BE2C (cell line): ENCODE results near the gene ANKRD11.

ENCODE experiments used
- DNase-seq: peaks from one replicate; pipeline ENCODE4 v3.0.0-alpha.2; 2020
- H3K27me3 ChIP-seq: fragments of 250-450 bp; sonication (Bioruptor Pico); 2 replicates; pipeline ENCODE4 v1.5.1; 2020; ENCODE audit warnings: mild to moderate bottlenecking
- H3K36me3 ChIP-seq: fragments of 250-450 bp; sonication (Bioruptor Pico); 2 replicates; pipeline ENCODE4 v1.5.1; 2020; ENCODE audit warnings: mild to moderate bottlenecking
- H3K4me1 ChIP-seq: fragments of 250-450 bp; sonication (Bioruptor Pico); 2 replicates; pipeline ENCODE4 v1.5.1; 2020
- H3K4me3 ChIP-seq: 2 replicates; pipeline ENCODE4 v1.5.1; 2011; ENCODE audit warnings: low read depth, low read length
- H3K9me3 ChIP-seq: fragments of 250-450 bp; sonication (Bioruptor Pico); 2 replicates; pipeline ENCODE4 v1.5.1; 2020
- TF ChIP-seq, protein P1 (sequence below): IDR thresholded peaks from 2 replicates; pipeline ENCODE4 v1.5.1; 2012; ENCODE audit warnings: mild to moderate bottlenecking, low read depth, low read length

The ANKRD11 gene

DNA sequence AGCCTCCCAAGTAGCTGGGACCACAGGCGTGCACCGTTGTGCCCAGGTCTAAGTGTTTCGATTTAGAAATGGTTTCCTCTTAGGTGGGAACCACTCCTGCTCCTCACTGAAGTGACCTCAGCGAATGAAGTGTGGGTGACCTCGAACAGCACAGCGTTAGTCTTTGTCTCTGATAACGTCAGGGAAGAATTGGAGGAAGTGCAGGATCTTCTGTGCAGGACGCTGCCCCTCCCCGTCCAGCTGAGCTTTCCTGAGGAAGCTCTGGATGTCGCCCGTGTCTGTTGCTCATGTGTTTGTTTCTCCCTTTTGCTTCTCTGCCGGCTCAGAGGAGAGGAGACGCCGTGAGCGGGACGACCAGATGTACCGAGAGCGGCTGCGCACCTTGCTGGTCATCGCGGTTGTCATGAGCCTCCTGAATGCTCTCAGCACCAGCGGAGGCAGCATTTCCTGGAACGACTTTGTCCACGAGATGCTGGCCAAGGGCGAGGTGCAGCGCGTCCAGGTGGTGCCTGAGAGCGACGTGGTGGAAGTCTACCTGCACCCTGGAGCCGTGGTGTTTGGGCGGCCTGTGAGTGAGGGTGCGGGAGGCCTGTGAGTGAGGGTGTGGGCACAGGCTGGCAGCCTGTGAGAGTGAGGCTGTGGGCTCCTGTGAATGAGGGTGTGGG, 33.5 kb upstream of the ANKRD11 start:
- no peaks in the 10 kb centered on the region for H3K9me3 ChIP-seq
- H3K4me1 ChIP-seq: no peaks in the 10 kb centered on the region
- no peak for DNase-seq
- TF ChIP-seq, protein P1, sequence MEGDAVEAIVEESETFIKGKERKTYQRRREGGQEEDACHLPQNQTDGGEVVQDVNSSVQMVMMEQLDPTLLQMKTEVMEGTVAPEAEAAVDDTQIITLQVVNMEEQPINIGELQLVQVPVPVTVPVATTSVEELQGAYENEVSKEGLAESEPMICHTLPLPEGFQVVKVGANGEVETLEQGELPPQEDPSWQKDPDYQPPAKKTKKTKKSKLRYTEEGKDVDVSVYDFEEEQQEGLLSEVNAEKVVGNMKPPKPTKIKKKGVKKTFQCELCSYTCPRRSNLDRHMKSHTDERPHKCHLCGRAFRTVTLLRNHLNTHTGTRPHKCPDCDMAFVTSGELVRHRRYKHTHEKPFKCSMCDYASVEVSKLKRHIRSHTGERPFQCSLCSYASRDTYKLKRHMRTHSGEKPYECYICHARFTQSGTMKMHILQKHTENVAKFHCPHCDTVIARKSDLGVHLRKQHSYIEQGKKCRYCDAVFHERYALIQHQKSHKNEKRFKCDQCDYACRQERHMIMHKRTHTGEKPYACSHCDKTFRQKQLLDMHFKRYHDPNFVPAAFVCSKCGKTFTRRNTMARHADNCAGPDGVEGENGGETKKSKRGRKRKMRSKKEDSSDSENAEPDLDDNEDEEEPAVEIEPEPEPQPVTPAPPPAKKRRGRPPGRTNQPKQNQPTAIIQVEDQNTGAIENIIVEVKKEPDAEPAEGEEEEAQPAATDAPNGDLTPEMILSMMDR: no peak
- no peak overlapping the region for H3K4me3 ChIP-seq
- H3K27me3 ChIP-seq: no peaks in the 10 kb centered on the region
- peaks cover 62% of the 10 kb centered on the region for H3K36me3 ChIP-seq

DNA sequence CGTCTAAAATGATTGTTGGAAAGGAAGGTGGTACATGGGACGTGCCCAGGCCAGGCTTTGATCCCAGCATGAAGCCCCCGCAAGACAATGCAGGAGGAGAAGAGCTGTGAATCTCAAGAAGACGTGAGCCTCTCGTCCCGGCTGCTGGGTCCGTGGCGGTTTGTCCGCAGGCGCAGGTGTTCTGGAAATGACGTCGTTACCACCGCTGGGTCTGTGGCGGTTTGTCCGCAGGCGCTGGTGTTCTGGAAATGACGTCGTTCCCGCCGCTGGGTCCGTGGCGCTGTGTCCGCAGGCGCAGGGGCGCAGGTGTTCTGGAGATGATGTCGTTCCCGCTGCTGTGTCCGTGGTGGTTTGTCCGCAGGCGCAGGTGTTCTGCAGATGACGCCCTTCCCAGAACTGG, 31.9 kb upstream of the ANKRD11 start:
- no peak for DNase-seq
- H3K4me1 ChIP-seq: no peaks in the 10 kb centered on the region
- no peak overlapping the region for H3K4me3 ChIP-seq
- peaks cover 63% of the 10 kb centered on the region for H3K36me3 ChIP-seq
- H3K9me3 ChIP-seq: no peaks in the 10 kb centered on the region
- H3K27me3 ChIP-seq: no peaks in the 10 kb centered on the region
- TF ChIP-seq, protein P1: no peak

DNA sequence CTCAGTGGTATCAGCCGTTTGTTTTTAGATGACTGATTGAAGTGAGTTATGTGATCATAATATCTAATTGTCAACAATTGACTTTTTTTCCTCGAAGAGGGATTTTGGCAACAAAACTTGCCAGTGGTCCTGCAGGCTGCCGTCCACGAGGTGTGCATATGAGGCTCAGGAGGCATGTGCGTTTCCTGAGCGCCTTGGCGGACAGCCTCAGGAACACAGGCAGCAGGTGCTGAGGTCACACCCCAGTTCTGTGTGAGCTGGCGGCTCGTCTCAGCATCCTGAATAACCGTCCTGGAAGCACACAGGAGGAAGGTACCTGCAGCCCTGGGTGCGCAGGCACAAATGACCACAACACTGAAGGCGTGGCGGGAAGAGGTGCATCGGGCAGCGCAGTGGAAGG, 29.5 kb upstream of the ANKRD11 start:
- peaks cover 55% of the 10 kb centered on the region for H3K36me3 ChIP-seq
- DNase-seq: no peak
- H3K9me3 ChIP-seq: no peaks in the 10 kb centered on the region
- H3K4me1 ChIP-seq: no peaks in the 10 kb centered on the region
- H3K4me3 ChIP-seq: no peak overlapping the region
- H3K27me3 ChIP-seq: no peaks in the 10 kb centered on the region
- TF ChIP-seq, protein P1: no peak

DNA sequence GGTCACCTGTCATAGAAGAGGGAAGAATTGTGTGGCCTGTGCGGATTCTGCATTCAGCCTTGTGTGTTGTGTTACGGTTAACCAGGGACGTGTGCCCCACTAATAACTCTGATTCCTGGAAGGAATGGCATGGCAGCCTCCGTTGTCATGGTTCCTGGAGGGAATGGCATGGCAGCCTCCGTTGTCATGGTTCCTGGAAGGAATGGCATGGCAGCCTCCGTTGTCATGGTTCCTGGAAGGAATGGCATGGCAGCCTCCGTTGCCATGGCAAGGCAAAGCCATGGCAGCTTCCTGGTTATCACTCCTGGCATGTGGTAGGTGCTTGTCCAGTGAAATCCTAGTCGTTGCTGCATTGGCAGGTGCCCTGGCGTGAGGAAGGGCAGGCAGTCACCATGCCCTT, 26.8 kb upstream of the ANKRD11 start:
- no peak for DNase-seq
- Histone ChIP-seq H3K4me1 (no peaks in the 10 kb centered on the region), H3K27me3 (no peaks in the 10 kb centered on the region), H3K9me3 (no peaks in the 10 kb centered on the region), H3K4me3 (no peak overlapping the region), H3K36me3 (peaks cover 55% of the 10 kb centered on the region)
- TF ChIP-seq, protein P1: no peak

DNA sequence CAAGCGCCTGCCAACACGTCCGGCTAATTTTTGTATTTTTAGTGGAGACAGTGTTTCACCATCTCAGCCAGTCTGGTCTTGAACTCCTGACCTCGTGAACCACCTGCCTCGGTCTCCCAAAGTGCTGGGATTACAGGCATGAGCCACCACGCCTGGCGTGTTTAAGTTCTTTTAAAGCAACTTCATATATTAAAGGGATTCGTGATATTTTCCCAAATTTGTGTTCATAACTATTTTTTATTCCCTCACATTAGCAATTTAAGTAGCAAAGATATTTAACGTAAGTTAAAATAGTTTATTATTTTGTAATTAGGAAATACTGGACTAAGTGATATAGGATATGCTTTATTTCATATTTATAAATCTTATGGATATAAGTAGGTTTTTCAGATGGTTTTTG, 22.1 kb upstream of the ANKRD11 start:
- Histone ChIP-seq H3K27me3 (no peaks in the 10 kb centered on the region), H3K36me3 (peaks cover 48% of the 10 kb centered on the region), H3K4me1 (no peaks in the 10 kb centered on the region), H3K9me3 (no peaks in the 10 kb centered on the region), H3K4me3 (no peak overlapping the region)
- TF ChIP-seq, protein P1: no peak
- no peak for DNase-seq

DNA sequence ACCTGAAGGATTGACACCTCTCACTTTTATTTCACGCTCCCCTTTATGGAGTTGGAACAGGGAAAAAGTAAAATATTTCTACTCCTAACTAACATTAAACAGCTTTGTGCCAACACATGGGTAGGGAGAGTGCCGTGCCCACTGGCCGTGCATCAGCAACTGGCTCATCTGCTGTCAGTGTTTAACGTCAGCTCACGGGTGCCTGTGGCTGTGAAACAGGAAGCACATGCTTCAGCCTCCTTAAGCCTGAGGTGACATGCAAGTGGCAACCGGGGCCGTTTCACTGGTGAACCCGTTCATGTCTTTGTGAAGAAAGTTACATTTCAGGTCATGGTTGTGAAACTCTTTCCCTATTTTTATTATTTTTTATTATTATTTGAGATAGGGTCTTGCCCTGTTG, 21.0 kb upstream of the ANKRD11 start:
- Histone ChIP-seq H3K36me3 (peaks cover 48% of the 10 kb centered on the region), H3K4me3 (no peak overlapping the region), H3K4me1 (no peaks in the 10 kb centered on the region), H3K9me3 (no peaks in the 10 kb centered on the region), H3K27me3 (no peaks in the 10 kb centered on the region)
- DNase-seq: no peak
- TF ChIP-seq, protein P1: no peak
